Measurements from ENCODE around the gene TMED8.
A peak's percentile ranks its signal among the peaks of the same experiment; 100 is the strongest.

The TMED8 gene

DNA sequence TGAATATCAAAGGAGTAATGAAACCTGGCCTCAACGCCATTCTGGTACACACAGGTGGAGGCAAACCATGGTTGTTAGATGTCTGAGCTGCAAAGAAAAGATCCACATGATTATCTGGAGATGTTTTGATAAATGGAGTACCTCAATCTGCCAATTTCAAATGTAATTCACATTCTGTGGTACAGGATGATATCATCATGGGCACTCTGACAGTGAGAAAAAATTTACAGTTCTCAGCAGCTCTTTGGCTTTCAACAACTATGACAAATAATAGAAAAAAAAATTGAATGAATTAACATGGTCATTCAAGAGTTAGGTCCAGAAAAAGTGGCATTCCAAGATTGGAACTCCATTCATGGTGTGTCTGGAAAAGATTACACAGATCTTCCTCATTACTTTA, 17.3 kb downstream of the TMED8 start:
- no peaks in the 10 kb centered on the region for H3K4me1 ChIP-seq (ENCODE audit: insufficient read depth, low read length)
- H3K4me3 ChIP-seq (ENCODE audit: low read length), result no peak overlapping the region
- no peak overlapping the region for H3K27ac ChIP-seq (ENCODE audit: low read depth, low read length)
- H3K36me3 ChIP-seq (ENCODE audit: insufficient read depth, low read length), result no peaks in the 10 kb centered on the region
- H3K27me3 ChIP-seq (ENCODE audit: insufficient read depth, low read length), result no peaks in the 10 kb centered on the region
- no peak overlapping the region for H3K9ac ChIP-seq (ENCODE audit: low read depth, low read length)
- H3K9me3 ChIP-seq (ENCODE audit: insufficient read depth, low read depth, low read length), result no peaks in the 10 kb centered on the region
- WGBS, result 94% methylated on average over 1 of the region's 1 CpG

DNA sequence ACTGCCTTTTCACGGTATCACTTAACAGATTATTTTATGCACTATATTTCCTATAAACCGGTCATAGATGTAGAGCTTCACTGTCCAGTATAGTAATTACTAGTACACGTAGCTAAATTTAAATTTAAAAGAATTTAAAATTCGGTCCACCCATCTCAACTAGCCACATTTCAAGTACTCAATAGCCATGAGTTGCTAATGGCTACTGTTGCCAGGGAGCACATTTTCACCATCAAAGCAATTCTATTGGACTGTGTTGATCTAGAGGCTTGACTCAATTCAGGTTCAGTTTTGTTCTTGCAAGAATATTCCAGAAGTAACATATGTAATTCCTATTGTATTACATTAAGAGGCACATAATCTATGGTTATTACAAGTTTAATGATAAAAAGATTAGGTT, 20.0 kb downstream of the TMED8 start:
- Histone ChIP-seq H3K36me3 (ENCODE audit: insufficient read depth, low read length) (no peaks in the 10 kb centered on the region), H3K4me3 (ENCODE audit: low read length) (no peak overlapping the region), H3K27ac (ENCODE audit: low read depth, low read length) (no peak overlapping the region), H3K9me3 (ENCODE audit: insufficient read depth, low read depth, low read length) (no peaks in the 10 kb centered on the region), H3K27me3 (ENCODE audit: insufficient read depth, low read length) (no peaks in the 10 kb centered on the region), H3K4me1 (ENCODE audit: insufficient read depth, low read length) (no peaks in the 10 kb centered on the region), H3K9ac (ENCODE audit: low read depth, low read length) (no peak overlapping the region)
- WGBS, result 97% methylated on average over 4 of the region's 4 CpGs

DNA sequence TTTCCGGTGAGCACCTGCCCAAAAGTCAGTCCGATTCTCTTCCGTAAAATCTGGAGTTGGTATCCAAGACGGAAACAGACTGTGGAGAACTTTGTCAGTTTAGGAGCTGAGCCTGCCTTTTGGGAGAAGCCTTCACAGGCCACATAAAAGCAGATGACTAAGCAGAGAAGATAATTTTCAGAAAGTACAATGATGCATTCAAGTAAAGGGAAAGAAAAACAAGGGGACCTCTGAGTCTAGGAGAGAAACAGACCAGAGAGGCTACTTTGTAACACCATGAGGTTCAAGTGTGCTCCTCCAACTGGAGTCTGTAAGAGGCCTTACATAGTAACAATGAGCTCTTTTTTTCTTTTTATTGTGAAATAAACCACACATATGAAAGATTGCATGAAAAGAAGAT, 21.1 kb downstream of the TMED8 start:
- Histone ChIP-seq H3K27me3 (ENCODE audit: insufficient read depth, low read length) (no peaks in the 10 kb centered on the region), H3K9ac (ENCODE audit: low read depth, low read length) (no peak overlapping the region), H3K9me3 (ENCODE audit: insufficient read depth, low read depth, low read length) (no peaks in the 10 kb centered on the region), H3K36me3 (ENCODE audit: insufficient read depth, low read length) (no peaks in the 10 kb centered on the region), H3K4me1 (ENCODE audit: insufficient read depth, low read length) (no peaks in the 10 kb centered on the region), H3K4me3 (ENCODE audit: low read length) (no peak overlapping the region), H3K27ac (ENCODE audit: low read depth, low read length) (no peak overlapping the region)
- WGBS, result 96% methylated on average over 4 of the region's 4 CpGs

DNA sequence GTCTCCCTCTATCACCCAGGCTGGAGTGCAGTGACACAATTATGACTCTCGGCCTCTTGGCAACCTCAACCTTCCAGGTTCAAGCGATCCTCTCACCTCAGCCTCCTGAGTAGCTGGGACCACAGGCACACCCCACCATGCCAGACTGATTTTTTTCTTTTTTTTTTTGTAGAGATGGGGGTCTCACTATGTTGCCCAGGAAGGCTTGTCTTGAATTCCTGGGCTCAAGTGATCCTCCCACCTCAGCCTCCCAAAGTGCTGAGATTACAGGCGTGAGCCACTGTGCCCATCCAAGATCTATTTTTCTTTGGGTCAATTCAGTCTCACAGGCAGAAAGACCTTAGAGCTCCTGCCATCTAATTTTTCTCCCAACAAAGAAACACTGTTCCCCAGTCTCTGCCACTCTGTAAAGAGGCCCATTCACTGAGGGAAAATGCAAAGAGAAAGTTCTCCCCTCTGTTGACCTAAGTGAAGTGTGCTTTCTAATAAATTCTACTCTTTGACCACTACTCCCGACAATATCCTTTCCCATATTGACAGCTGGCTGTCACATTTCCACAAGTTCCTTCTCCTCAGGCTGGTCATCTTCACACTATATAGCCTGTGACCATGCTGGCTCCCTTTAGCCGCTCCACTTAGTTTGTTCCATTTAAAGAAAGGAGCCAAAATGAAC, 23.3 kb downstream of the TMED8 start:
- no peak overlapping the region for H3K9ac ChIP-seq (ENCODE audit: low read depth, low read length)
- no peaks in the 10 kb centered on the region for H3K4me1 ChIP-seq (ENCODE audit: insufficient read depth, low read length)
- H3K36me3 ChIP-seq (ENCODE audit: insufficient read depth, low read length), result 0 out of 2 replicates have a peak, but pooled peaks cover 2% of the 10 kb centered on the region
- no peak overlapping the region for H3K27ac ChIP-seq (ENCODE audit: low read depth, low read length)
- H3K4me3 ChIP-seq (ENCODE audit: low read length), result no peak overlapping the region
- no peaks in the 10 kb centered on the region for H3K27me3 ChIP-seq (ENCODE audit: insufficient read depth, low read length)
- 91% methylated on average over 5 of the region's 5 CpGs for WGBS
- no peaks in the 10 kb centered on the region for H3K9me3 ChIP-seq (ENCODE audit: insufficient read depth, low read depth, low read length)

DNA sequence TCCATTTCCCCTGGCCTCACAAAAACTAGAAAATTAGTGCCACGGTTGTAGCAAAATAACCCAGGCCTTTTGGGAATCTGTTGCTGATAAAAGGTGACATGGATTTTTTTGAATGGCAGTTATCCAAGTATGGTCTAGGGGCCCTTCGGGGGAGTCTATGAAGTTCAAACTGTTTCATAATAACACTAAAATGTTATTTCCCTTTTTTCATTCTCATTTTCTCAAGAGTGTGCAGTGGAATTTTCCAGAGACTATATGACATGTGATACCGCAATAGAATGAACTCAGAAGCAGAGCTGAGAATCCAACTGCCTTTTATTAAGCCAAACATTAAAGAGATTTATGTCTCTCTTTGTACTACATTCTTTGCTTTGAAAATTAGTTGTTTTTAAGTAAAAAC, 29.1 kb downstream of the TMED8 start:
- no peaks in the 10 kb centered on the region for H3K27me3 ChIP-seq (ENCODE audit: insufficient read depth, low read length)
- peaks cover 19% of the 10 kb centered on the region for H3K4me1 ChIP-seq (ENCODE audit: insufficient read depth, low read length)
- no peak overlapping the region for H3K9ac ChIP-seq (ENCODE audit: low read depth, low read length)
- H3K27ac ChIP-seq (ENCODE audit: low read depth, low read length), result no peak overlapping the region
- H3K36me3 ChIP-seq (ENCODE audit: insufficient read depth, low read length), result 0 out of 2 replicates have a peak, but pooled peaks cover 4% of the 10 kb centered on the region
- 96% methylated on average over 3 of the region's 3 CpGs for WGBS
- H3K4me3 ChIP-seq (ENCODE audit: low read length), result no peak overlapping the region
- H3K9me3 ChIP-seq (ENCODE audit: insufficient read depth, low read depth, low read length), result no peaks in the 10 kb centered on the region

DNA sequence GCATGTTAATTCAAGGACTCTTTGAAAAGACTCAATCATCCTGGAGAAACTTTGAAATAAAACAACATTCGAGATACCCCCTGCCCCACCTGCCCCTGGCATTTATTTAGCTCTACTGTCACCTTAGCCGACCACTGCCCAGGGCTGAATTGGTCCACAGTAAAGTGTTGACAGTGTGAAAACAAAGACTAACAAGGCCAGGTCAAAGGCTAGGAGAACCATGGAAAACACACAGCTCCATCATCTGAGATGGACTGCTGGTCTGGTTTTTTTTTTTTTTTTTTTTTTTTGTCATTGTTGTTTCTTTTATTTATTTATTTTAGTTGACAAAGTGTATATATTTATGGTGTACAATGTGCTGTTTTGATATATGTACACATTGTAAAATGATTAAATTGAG, 30.4 kb downstream of the TMED8 start:
- H3K4me1 ChIP-seq (ENCODE audit: insufficient read depth, low read length), result peaks cover 24% of the 10 kb centered on the region
- WGBS, result 87% methylated on average over 2 of the region's 2 CpGs
- no peak overlapping the region for H3K4me3 ChIP-seq (ENCODE audit: low read length)
- peaks cover 11% of the 10 kb centered on the region for H3K36me3 ChIP-seq (ENCODE audit: insufficient read depth, low read length)
- no peak overlapping the region for H3K27ac ChIP-seq (ENCODE audit: low read depth, low read length)
- no peak overlapping the region for H3K9ac ChIP-seq (ENCODE audit: low read depth, low read length)
- no peaks in the 10 kb centered on the region for H3K9me3 ChIP-seq (ENCODE audit: insufficient read depth, low read depth, low read length)
- H3K27me3 ChIP-seq (ENCODE audit: insufficient read depth, low read length), result no peaks in the 10 kb centered on the region

DNA sequence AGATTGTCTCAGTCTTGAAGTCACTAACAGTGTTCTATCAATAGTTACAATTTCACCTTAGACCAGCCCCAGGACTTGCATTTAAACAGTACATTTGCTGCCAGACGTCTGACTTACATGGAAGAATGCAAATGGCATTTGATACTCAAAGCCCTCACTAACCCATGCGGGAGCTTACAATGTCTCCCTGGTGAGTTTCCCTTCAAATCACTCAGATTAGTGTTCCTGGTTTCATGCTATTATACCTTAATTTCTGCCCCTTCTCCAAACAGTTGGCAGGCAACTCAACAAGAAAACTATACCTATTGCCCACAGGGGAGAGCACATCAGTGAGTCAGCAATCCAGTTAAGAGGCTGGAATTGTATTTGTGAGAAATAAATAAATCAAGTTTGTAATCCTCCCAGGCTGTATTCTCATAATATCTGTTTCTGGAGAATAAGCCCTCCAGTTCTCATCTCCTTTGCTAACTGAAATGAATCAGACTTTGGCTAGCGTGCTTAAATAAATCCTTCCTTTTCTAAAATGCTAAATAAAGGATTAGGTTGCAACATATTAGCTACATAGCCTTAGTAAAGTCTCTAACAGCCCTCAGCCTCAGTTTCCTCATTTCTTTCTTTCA, 32.4 kb downstream of the TMED8 start:
- no peak overlapping the region for H3K27ac ChIP-seq (ENCODE audit: low read depth, low read length)
- peaks cover 39% of the 10 kb centered on the region for H3K4me1 ChIP-seq (ENCODE audit: insufficient read depth, low read length)
- H3K4me3 ChIP-seq (ENCODE audit: low read length), result no peak overlapping the region
- no peaks in the 10 kb centered on the region for H3K27me3 ChIP-seq (ENCODE audit: insufficient read depth, low read length)
- H3K36me3 ChIP-seq (ENCODE audit: insufficient read depth, low read length), result peaks cover 18% of the 10 kb centered on the region
- H3K9ac ChIP-seq (ENCODE audit: low read depth, low read length), result no peak overlapping the region
- 64% methylated on average over 3 of the region's 3 CpGs for WGBS
- H3K9me3 ChIP-seq (ENCODE audit: insufficient read depth, low read depth, low read length), result no peaks in the 10 kb centered on the region

DNA sequence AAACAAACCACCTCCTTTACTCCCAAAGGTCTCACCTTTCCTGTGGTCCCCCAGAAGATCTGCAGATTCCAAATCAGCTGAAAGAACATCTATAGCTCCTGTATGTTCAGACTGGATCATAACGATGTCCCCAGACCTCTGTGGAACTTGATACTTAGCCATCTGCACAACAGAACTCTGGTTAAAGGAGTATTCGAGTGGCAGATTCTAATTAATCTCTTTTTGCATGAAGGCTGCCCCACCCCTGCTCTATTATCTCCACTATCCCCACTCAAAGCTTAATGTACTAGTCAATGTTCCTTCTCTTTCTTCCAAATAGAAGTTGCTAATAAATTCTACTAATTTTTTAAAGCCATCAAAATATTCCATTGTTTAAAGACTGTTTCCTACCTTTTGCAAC, 33.2 kb downstream of the TMED8 start:
- 88% methylated on average over 2 of the region's 2 CpGs for WGBS
- Histone ChIP-seq H3K9me3 (ENCODE audit: insufficient read depth, low read depth, low read length) (no peaks in the 10 kb centered on the region), H3K27me3 (ENCODE audit: insufficient read depth, low read length) (no peaks in the 10 kb centered on the region), H3K9ac (ENCODE audit: low read depth, low read length) (no peak overlapping the region), H3K4me1 (ENCODE audit: insufficient read depth, low read length) (peaks cover 47% of the 10 kb centered on the region), H3K27ac (ENCODE audit: low read depth, low read length) (no peak overlapping the region), H3K36me3 (ENCODE audit: insufficient read depth, low read length) (peaks cover 17% of the 10 kb centered on the region), H3K4me3 (ENCODE audit: low read length) (no peak overlapping the region)

DNA sequence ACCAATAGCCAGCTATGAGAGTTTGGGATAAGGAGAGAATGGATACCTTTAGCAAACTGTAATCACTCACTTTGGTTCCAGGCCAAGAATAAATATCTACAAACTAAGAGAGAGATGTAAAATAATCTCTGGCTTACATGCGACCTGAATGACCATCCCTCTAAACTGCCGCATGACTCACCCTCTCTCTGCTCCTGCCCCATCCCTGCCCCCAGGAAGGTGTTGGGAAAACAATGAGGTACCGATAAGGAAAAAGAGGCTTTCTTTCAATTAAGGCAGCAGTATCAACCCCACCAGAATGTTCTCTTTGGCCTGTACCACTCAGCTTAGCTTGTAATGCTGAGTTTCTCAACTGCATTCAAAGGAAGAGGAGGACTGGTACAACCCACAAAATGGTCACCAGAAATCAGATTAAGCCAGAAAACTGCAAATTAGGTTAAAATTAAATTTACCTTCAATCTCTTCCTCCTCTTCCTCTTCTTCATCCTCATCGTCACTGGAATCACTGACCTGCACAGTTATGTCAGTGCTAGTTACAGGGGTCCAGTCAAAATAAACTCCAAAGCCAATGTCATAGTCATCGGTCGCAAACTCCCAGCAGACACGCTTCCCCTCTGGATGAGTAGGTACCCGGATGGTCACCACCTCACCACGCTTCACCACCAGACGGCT, 34.0 kb downstream of the TMED8 start:
- WGBS, result 90% methylated on average over 8 of the region's 10 CpGs
- H3K36me3 ChIP-seq (ENCODE audit: insufficient read depth, low read length), result peaks cover 16% of the 10 kb centered on the region
- no peak overlapping the region for H3K27ac ChIP-seq (ENCODE audit: low read depth, low read length)
- no peaks in the 10 kb centered on the region for H3K27me3 ChIP-seq (ENCODE audit: insufficient read depth, low read length)
- H3K9ac ChIP-seq (ENCODE audit: low read depth, low read length), result no peak overlapping the region
- no peak overlapping the region for H3K4me3 ChIP-seq (ENCODE audit: low read length)
- H3K9me3 ChIP-seq (ENCODE audit: insufficient read depth, low read depth, low read length), result no peaks in the 10 kb centered on the region
- H3K4me1 ChIP-seq (ENCODE audit: insufficient read depth, low read length), result peaks cover 51% of the 10 kb centered on the region

DNA sequence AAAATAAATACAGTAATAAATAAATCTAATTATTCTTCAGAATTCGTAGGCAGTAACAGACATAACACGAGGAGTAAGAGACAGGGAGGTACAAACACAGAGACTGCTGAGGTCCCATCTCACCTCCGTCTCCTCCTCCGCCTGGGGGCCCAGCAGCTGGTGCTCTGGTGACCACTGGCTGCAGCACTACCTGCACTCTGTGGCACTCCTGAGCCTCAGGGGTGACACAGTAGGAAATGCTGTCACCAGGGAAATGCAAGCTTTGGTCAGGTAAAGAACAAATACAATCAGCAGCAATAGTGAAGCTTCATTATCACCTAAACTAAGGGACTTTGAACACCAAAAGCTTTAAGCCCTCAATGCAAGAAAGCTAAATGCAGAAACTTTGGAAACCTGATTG, 36.5 kb downstream of the TMED8 start:
- Histone ChIP-seq H3K4me1 (ENCODE audit: insufficient read depth, low read length) (peaks cover 69% of the 10 kb centered on the region), H3K27me3 (ENCODE audit: insufficient read depth, low read length) (no peaks in the 10 kb centered on the region), H3K27ac (ENCODE audit: low read depth, low read length) (no peak overlapping the region), H3K9me3 (ENCODE audit: insufficient read depth, low read depth, low read length) (no peaks in the 10 kb centered on the region), H3K36me3 (ENCODE audit: insufficient read depth, low read length) (peaks cover 16% of the 10 kb centered on the region), H3K9ac (ENCODE audit: low read depth, low read length) (no peak overlapping the region), H3K4me3 (ENCODE audit: low read length) (no peak overlapping the region)
- 86% methylated on average over 4 of the region's 4 CpGs for WGBS

DNA sequence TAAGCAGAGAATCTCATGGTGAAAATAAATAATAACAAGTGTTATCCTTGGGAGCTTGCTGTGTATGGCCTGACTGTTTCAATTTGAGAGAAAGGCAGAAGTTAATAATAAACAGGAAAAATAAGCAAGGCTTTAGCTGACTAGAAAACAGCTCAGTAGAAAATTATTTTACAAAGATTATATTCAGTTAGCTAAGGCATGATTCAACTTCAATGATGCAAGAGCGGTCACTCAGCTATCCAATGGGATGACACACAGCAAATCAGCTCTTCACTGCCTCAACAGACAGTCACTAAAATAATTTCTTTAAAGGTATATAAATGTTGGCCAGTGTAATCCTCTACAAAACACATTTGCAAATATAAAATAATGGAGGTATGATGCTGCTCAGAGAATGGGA, 37.5 kb downstream of the TMED8 start:
- no peaks in the 10 kb centered on the region for H3K27me3 ChIP-seq (ENCODE audit: insufficient read depth, low read length)
- peaks cover 16% of the 10 kb centered on the region for H3K36me3 ChIP-seq (ENCODE audit: insufficient read depth, low read length)
- H3K9me3 ChIP-seq (ENCODE audit: insufficient read depth, low read depth, low read length), result no peaks in the 10 kb centered on the region
- no peak overlapping the region for H3K4me3 ChIP-seq (ENCODE audit: low read length)
- peak overlapping the region; percentile 86 for H3K27ac ChIP-seq (ENCODE audit: low read depth, low read length)
- no peak overlapping the region for H3K9ac ChIP-seq (ENCODE audit: low read depth, low read length)
- no CpG with 5 or more reads among the region's 1 CpG for WGBS
- H3K4me1 ChIP-seq (ENCODE audit: insufficient read depth, low read length), result peaks cover 65% of the 10 kb centered on the region
